ENCODE data around the gene CALM1. TPM values are rescaled to one million over a fixed set of nuclear protein-coding genes. Genes with fewer than 3 reads are reported as not detected.
A peak's percentile ranks its signal among the peaks of the same experiment; 100 is the strongest.

Gene CALM1
- total RNA-seq, 6 experiments from 2014 or later = 143 to 207 (median 161) TPM

GRCh38 chr14:90429754-90430153 is 32.9 kb downstream of the CALM1 start:
- ATAC-seq = peak in 1 of 4 donors; percentile 12

GRCh38 chr14:90434370-90435020 is 37.7 kb downstream of the CALM1 start:
- TF ChIP-seq CTCF (IDR thresholded peaks at IDR 0.05) = no peak
- TF ChIP-seq POLR2A (IDR thresholded peaks at IDR 0.05) = no peak
- Histone ChIP-seq H3K27me3 (no peaks in the 10 kb centered on the region), H3K27ac (no peak overlapping the region), H3K36me3 (no peaks in the 10 kb centered on the region), H3K9me3 (no peaks in the 10 kb centered on the region), H3K4me1 (no peaks in the 10 kb centered on the region), H3K4me3 (no peak overlapping the region)
- DNase-seq = no peak
- no peak for ATAC-seq
- intact Hi-C loops (cut with DNase I) = no loop called here
- 72% methylated on average over 2 of the region's 9 CpGs for WGBS (ENCODE audit: insufficient coverage, low coverage, low lambda C conversion rate, missing lambda C conversion rate)

More at GRCh38 chr14:90429754-90430153, 32.9 kb downstream of the CALM1 start:
- TF ChIP-seq CTCF (IDR thresholded peaks at IDR 0.05) (no peak), POLR2A (IDR thresholded peaks at IDR 0.05) (no peak)
- Histone ChIP-seq H3K4me3 (no peak overlapping the region), H3K9me3 (no peaks in the 10 kb centered on the region), H3K27ac (no peak overlapping the region), H3K36me3 (no peaks in the 10 kb centered on the region), H3K4me1 (no peaks in the 10 kb centered on the region), H3K27me3 (no peaks in the 10 kb centered on the region)
- intact Hi-C loops (cut with DNase I) = no loop called here
- no peak for DNase-seq
- WGBS (ENCODE audit: insufficient coverage, low coverage, low lambda C conversion rate, missing lambda C conversion rate) = 26% methylated on average over 2 of the region's 4 CpGs

- no peak overlapping the region for H3K4me3 ChIP-seq
- intact Hi-C loops (cut with DNase I) = no loop called here
- no peak overlapping the region for H3K27ac ChIP-seq
- WGBS (ENCODE audit: insufficient coverage, low coverage, low lambda C conversion rate, missing lambda C conversion rate) = 81% methylated on average over 6 of the region's 6 CpGs
- no peaks in the 10 kb centered on the region for H3K4me1 ChIP-seq
- no peaks in the 10 kb centered on the region for H3K9me3 ChIP-seq
- ATAC-seq = no peak
- H3K36me3 ChIP-seq = no peaks in the 10 kb centered on the region
- TF ChIP-seq CTCF (IDR thresholded peaks at IDR 0.05) (no peak), POLR2A (IDR thresholded peaks at IDR 0.05) (no peak)
- no peaks in the 10 kb centered on the region for H3K27me3 ChIP-seq
- DNase-seq = no peak
Measured at GRCh38 chr14:90438841-90439240, 42.0 kb downstream of the CALM1 start.

- Histone ChIP-seq H3K27me3 (no peaks in the 10 kb centered on the region), H3K4me3 (no peak overlapping the region), H3K36me3 (no peaks in the 10 kb centered on the region), H3K27ac (no peak overlapping the region), H3K9me3 (no peaks in the 10 kb centered on the region), H3K4me1 (no peaks in the 10 kb centered on the region)
- no peak for TF ChIP-seq CTCF (IDR thresholded peaks at IDR 0.05)
- no peak for TF ChIP-seq POLR2A (IDR thresholded peaks at IDR 0.05)
- WGBS (ENCODE audit: insufficient coverage, low coverage, low lambda C conversion rate, missing lambda C conversion rate) = 57% methylated on average over 5 of the region's 5 CpGs
- intact Hi-C loops (cut with DNase I) = no loop called here
- DNase-seq (no peak), ATAC-seq (no peak)
Measured at GRCh38 chr14:90440021-90440451, 43.2 kb downstream of the CALM1 start.
